ENCODE data around the gene DCUN1D4. TPM values are rescaled to one million over a fixed set of nuclear protein-coding genes. Genes with fewer than 3 reads are reported as not detected.
A peak's percentile ranks its signal among the peaks of the same experiment; 100 is the strongest.

Gene DCUN1D4
- total RNA-seq, 1 experiment from 2014 or later, result 50.2 TPM

DNA sequence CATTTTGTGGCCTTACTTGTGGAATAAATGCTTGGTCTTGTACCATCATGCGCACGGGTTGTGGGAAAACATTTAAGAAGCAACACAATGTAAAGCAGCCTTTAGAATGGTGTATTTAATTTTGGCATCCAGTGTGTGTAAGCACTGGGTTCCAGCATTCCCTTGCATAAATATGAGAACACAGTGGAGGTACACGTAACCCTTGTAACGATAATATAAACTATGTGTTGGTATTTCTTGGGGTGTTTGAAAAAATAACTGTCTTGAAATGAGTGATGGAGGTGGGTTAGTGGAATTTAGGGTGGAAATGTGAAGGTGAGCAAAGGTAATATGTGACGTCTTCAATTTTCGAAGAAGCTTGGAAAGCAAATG, 2.1 kb downstream of the DCUN1D4 start:
- DNase-seq (ENCODE audit: low read depth, low spot score) (no peak), ATAC-seq (no peak)
- peaks cover 11 to 15% of the 10 kb centered on the region in 2 experiments; a peak in 3 of 4 replicates for H3K4me1 ChIP-seq (ENCODE audit: control insufficient read depth in 1 of 2, insufficient read depth in 2 of 2, low read length in 2 of 2)
- H4K20me1 ChIP-seq (ENCODE audit: insufficient read depth), result no peaks in the 10 kb centered on the region
- CTCF ChIA-PET, result no interaction called here
- peak overlapping the region; percentile 94 for H3K4me2 ChIP-seq (ENCODE audit: low read length)
- H2AFZ ChIP-seq (ENCODE audit: low read depth, low read length, poor library complexity, severe bottlenecking), result no peak overlapping the region
- H3K27me3 ChIP-seq (ENCODE audit: insufficient read depth, low read length), result no peaks in the 10 kb centered on the region
- H3K9ac ChIP-seq (ENCODE audit: low read length), result peak overlapping the region; percentile 74
- BruUV-seq (replicated peaks), result no TSS peak
- peaks cover 61% of the 10 kb centered on the region for H3K79me2 ChIP-seq (ENCODE audit: insufficient read depth, low read length)
- POLR2A ChIA-PET, result no interaction called here
- RAD21 ChIA-PET (ENCODE audit: low non-redundant PET in 1 of 2, low total read pairs in 2 of 2, uncharacterized antibody in 2 of 2, unreplicated experiment in 2 of 2), result no interaction called here
- no peaks in the 10 kb centered on the region for H3K9me3 ChIP-seq (ENCODE audit: control insufficient read depth in 1 of 2, insufficient read depth in 1 of 2, low read depth in 1 of 2, low read length in 2 of 2)
- intact Hi-C loops (cut with micrococcal nuclease), result no loop called here
- H3K27ac ChIP-seq (ENCODE audit: low read depth, low read length), result peak overlapping the region; percentile 60
- TF ChIP-seq EGR1 (IDR thresholded peaks at IDR 0.05; ENCODE audit: low read depth) (no peak), EZH2 (IDR thresholded peaks at IDR 0.05) (no peak), POLR2AphosphoS5 (IDR thresholded peaks at IDR 0.05; ENCODE audit: low read depth, low read length) (no peak), FOSL1 (IDR thresholded peaks at IDR 0.05; ENCODE audit: low read depth) (no peak), TCF7L2 (IDR thresholded peaks at IDR 0.05; ENCODE audit: borderline replicate concordance, extremely low read depth, insufficient read depth, insufficient read length) (no peak), RAD21 (IDR thresholded peaks at IDR 0.05; ENCODE audit: low read depth) (no peak), ZFX (IDR thresholded peaks at IDR 0.05) (no peak), ZNF274 (IDR thresholded peaks at IDR 0.05; ENCODE audit: low read depth, low read length) (no peak), CBX3 (IDR thresholded peaks at IDR 0.05; ENCODE audit: low read depth) (no peak)
- TF ChIP-seq, protein P1, sequence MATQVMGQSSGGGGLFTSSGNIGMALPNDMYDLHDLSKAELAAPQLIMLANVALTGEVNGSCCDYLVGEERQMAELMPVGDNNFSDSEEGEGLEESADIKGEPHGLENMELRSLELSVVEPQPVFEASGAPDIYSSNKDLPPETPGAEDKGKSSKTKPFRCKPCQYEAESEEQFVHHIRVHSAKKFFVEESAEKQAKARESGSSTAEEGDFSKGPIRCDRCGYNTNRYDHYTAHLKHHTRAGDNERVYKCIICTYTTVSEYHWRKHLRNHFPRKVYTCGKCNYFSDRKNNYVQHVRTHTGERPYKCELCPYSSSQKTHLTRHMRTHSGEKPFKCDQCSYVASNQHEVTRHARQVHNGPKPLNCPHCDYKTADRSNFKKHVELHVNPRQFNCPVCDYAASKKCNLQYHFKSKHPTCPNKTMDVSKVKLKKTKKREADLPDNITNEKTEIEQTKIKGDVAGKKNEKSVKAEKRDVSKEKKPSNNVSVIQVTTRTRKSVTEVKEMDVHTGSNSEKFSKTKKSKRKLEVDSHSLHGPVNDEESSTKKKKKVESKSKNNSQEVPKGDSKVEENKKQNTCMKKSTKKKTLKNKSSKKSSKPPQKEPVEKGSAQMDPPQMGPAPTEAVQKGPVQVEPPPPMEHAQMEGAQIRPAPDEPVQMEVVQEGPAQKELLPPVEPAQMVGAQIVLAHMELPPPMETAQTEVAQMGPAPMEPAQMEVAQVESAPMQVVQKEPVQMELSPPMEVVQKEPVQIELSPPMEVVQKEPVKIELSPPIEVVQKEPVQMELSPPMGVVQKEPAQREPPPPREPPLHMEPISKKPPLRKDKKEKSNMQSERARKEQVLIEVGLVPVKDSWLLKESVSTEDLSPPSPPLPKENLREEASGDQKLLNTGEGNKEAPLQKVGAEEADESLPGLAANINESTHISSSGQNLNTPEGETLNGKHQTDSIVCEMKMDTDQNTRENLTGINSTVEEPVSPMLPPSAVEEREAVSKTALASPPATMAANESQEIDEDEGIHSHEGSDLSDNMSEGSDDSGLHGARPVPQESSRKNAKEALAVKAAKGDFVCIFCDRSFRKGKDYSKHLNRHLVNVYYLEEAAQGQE (IDR thresholded peaks at IDR 0.05; ENCODE audit: low read depth), result no peak
- no peaks in the 10 kb centered on the region for H3K9me2 ChIP-seq (ENCODE audit: insufficient read depth)
- H3K4me3 ChIP-seq (replicated peaks in 1 of 2; ENCODE audit: low read depth in 1 of 2, low read length in 2 of 2), result peak overlapping the region; percentile 68
- 0 out of 4 replicates have a peak, but pooled peaks cover 0 to 4% of the 10 kb centered on the region in 2 experiments for H3K36me3 ChIP-seq (ENCODE audit: control insufficient read depth in 1 of 2, insufficient read depth in 2 of 2, low read length in 2 of 2)
